GM19468 (cell line): ENCODE data around the gene MARCKS.
A peak's percentile ranks its signal among the peaks of the same experiment; 100 is the strongest.

Experiments used
- ATAC-seq: cut with Tn5 transposase; IDR thresholded peaks from one replicate; pipeline ENCODE4 v1.9.1; 2021; ENCODE audit warnings: mild to moderate bottlenecking, moderate library complexity, moderate number of reproducible peaks; ENCODE audit not compliant: unreplicated experiment; ENCODE audit errors: extremely low read depth

The MARCKS gene

DNA sequence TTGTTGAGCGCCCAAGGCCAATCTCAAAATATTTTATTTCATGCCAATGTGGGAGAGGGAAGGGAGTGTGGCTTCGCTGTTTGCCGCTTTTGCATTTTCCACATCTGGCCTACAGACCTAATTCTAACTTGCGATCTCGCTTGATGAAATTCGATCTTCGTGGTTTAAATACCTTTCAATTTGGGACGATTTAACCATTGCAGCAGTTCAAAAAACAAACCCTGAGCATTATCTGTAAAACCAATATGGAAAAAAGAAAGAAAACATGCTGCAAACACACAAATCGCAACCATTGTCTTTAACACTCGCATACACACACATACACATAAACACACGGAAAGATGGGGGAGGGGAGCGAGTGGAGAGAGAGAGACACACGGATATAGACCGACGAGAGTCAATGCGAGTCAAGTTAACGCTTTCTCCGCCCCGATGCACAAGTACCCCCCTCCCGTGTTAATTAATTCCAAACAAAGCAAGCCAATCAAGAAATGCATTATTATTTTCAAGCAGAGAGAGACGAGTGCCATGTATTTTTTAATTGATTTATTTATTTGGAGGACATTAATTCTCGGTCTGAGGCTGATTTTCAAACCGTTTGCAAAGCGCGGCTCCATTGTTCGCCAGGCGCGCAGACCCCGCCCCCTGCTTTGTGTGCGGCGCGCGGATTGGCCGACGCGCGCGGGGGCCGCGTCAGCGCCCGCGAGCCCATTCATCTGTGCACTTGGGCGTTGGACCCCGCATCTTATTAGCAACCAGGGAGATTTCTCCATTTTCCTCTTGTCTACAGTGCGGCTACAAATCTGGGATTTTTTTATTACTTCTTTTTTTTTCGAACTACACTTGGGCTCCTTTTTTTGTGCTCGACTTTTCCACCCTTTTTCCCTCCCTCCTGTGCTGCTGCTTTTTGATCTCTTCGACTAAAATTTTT, at the start of gene MARCKS:
Gene MARCKS (plus strand): TSS at position 721 of the 931 bp plus-strand sequence. CDS start 401 bp downstream, outside the sequence.
- ATAC-seq = peak; percentile 20

DNA sequence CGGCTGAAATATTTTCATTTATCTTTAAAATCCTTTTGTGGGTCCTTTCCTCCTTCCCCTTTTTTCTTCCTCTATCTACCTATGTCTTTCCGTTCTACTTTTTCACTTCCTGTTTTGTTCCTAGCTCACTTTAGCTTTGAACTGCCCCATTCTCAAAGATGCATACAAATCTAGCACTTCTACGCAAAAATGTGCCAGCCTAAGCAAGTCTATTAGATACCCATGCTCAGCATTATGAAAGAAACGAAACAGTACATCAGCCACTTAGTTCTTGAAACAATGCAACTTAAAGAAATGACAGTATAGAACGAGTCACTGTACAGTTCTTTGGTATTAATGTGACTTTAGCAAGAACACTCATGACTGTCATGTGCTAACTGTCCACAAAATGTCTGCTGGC, 47.3 kb upstream of the MARCKS start:
- ATAC-seq = peak; percentile 37

- ATAC-seq = no peak
Measured at GRCh38 chr6:113813142-113813541, 44.0 kb upstream of the MARCKS start.

- ATAC-seq = no peak
Measured at GRCh38 chr6:113818578-113818977, 38.6 kb upstream of the MARCKS start.

DNA sequence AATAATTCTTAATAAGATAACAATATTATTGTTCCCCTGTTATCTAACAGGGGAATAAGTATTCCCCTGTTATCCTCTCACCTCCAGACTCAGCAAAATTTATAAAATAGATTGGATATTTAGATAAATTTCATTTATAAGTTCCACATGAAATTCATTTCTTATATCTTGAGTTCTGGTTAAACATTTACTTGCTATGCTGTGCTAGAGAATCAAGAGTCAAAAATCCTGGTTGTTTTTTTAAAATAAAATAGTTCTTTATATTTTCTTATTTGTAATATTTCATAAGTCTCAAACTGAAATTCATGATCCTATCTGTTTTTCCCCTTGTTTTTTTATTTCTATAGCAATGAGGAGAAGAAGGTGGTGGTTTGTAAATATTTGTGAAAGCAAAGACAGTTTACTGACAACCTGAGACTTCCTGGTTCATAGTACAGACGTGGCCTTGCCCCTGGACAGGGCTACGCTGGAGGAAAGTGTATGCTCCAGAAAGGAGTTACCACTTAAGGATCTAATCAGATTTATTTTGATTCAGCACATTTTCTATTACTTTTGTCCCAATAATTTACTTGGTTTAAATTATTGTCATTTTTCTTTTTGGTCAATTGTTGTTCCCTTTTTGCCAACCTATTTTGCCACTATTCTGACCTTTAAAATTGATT, 37.8 kb upstream of the MARCKS start:
- ATAC-seq = no peak

DNA sequence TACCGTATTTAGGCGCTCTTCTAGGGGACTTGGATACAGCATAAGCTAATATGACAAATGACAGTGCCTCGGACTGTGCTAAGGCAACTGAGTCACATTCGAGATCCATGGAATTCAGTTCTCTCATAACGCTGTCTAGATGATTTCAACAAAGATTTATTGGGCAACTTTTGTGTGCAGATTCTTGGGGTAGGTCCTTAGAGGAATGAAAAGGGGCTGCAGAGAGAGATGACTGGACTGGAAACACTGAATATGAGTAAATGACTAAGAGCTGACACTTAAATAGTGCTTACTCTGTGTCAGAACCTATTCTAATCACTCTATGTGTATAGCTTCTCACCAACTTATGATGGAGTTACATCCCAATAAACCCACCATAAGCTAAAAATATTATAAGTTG, 36.4 kb upstream of the MARCKS start:
- ATAC-seq = no peak

GRCh38 chr6:113821445-113821844, 35.7 kb upstream of the MARCKS start:
- ATAC-seq = no peak

DNA sequence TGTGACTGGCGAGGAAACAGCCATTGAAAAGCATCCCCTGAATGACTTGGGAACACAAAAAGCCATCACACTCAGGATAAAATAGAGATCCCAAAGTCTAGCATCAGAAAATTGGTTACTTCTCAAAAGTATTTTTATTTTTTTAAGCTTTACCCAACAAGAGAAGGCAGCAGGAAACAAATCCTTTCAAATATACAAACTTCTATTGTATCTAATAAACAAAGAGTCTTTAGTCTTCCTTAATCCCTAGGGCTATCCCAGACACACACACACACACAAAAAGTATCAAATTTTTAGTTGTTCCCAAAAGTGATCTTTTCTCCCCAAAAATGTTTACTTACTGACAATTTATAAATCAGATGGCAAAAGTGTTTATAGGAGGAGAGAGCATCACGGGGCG, 33.2 kb upstream of the MARCKS start:
- ATAC-seq = no peak

DNA sequence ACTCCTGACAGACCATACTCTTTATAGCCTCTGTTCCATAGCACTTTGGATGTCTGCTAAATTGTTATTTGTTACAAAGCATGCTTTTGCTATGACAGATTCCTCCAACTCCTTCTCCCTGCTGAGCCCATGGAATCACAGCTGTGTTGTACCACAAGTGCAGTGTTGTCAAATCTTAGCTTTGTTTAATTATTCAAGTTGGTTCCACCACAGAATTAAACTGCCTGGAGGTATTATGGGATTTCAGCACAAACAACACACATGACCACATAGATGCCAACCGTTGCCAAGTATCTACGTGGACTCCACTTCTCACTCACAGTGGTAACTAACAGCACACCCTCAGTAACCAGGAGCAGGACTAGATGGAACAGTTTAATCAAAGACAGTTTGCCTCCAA, 32.7 kb upstream of the MARCKS start:
- ATAC-seq = no peak

- ATAC-seq = no peak
Measured at GRCh38 chr6:113824866-113825265, 32.3 kb upstream of the MARCKS start.

GRCh38 chr6:113825781-113826180, 31.4 kb upstream of the MARCKS start:
- ATAC-seq = no peak

DNA sequence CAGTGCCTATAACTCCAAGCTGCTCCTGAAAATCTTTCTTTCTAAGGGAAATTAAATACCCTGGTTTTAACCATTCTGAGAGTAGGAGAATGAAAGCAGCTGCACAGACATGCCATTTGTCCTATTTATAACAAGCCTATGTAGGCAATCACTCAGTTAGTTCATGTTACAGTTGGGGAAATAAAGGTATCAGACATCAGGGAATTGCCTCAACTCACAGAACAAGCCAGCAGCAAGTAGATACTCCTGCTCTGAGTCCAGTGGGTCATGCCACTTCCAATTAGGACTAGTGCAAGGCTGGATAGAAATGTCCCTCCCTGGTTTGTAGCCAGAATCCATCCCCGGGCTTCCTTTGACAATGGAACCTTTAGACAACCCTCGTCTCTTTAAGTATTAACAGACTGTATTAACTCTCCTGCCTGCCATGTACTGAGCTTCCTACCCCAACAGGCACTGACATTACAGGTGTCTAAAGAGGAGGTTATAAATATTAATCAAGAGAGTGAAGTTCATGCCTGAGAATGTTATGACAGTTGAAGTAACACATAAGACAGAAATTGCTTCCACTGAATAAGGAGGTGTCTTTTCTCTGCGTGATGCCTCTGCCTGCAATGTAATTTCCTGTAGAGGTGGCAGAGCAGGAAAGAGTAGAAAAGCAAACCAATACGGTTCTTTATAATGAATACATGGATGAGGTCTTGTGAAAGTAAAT, 28.0 kb upstream of the MARCKS start:
- ATAC-seq = no peak

GRCh38 chr6:113829696-113830045, 27.5 kb upstream of the MARCKS start:
- ATAC-seq = no peak

- ATAC-seq = no peak
Measured at GRCh38 chr6:113830140-113830539, 27.0 kb upstream of the MARCKS start.

DNA sequence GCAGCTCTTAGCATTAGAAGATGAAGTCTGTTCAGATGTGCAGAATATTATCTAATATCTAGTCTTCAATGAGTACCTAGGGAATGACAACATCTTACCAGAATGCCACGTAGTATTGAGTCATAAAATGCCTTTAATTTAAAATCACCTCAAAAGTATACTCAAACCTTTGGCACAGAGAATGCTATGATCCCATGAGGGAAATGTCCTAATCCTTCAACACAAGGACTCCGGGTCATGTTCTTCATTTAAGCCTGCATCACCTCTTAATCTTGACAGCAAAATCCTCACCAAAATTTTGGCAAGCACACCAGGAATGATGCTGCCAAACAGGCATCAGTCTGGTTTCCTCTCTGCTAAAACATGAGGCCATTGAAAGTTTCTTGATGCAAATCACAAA, 23.6 kb upstream of the MARCKS start:
- no peak for ATAC-seq

DNA sequence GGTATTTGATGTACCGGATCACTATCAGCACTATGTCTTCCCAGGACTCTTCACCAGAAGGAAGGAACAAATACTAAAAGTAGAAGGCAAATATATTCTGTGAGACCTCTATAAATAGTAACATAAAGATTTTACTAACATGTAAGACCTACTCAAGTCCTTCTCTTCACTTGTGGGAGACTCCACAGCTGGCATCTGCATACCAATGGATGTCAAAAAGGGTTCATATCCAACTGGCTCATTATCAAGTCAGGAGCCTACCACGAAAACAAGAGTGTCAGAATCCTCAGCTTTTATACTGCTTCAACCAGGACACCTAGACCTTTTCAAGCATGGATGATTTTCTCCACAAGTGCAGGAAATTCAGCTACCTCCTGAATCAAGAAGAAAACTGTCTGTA, 20.0 kb upstream of the MARCKS start:
- ATAC-seq = no peak

- no peak for ATAC-seq
Measured at GRCh38 chr6:113842165-113842564, 15.0 kb upstream of the MARCKS start.

- ATAC-seq = no peak
Measured at GRCh38 chr6:113843500-113844073, 13.6 kb upstream of the MARCKS start.

- no peak for ATAC-seq
Measured at GRCh38 chr6:113846577-113846976, 10.6 kb upstream of the MARCKS start.

- ATAC-seq = no peak
Measured at GRCh38 chr6:113847447-113847846, 9.7 kb upstream of the MARCKS start.

DNA sequence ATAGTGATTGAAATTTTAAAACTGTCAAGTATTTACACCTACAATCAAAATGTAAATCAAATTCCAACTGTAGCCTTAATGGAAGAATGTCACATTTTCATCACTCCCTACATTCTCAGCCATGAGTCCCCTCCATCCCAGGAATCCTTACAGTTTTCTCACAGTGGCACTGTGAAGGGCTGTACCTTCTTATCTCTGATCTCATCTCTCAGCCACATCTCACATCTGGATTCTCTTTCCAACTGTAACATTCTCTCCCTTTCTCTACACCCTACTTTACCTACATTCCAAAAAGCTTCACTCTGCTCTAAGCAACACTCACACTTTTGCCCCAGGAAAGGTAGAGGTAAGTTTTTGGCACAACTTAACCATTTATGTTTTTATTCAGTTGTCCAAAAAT, 8.9 kb upstream of the MARCKS start:
- ATAC-seq = no peak
